Stimulated activated CD4-positive, alpha-beta T cell treated with anti-CD3 and anti-CD28 coated beads, Interleukin-2, amount 100 ng/mL, for 48 hours (primary cell): ENCODE results near the gene ADPRHL1.

Source experiments
- DNase-seq, 2 donors: peaks; one replicate each; pipeline ENCODE4 v3.0.0-alpha.2; 2020

Gene ADPRHL1

GRCh38 chr13:113430378-113431110 is 22.7 kb downstream of the ADPRHL1 start:
- DNase-seq = no peak

- no peak for DNase-seq
These were observed 23.7 kb downstream of the ADPRHL1 start for GRCh38 chr13:113429608-113429985.

GRCh38 chr13:113428871-113429607 is 24.2 kb downstream of the ADPRHL1 start:
- no peak for DNase-seq

- DNase-seq = no peak
These were observed 24.8 kb downstream of the ADPRHL1 start for GRCh38 chr13:113428469-113428865.

GRCh38 chr13:113427562-113428468 is 25.5 kb downstream of the ADPRHL1 start:
- no peak for DNase-seq

GRCh38 chr13:113426591-113426986 is 26.7 kb downstream of the ADPRHL1 start:
- no peak for DNase-seq

GRCh38 chr13:113425941-113426590 is 27.2 kb downstream of the ADPRHL1 start:
- no peak for DNase-seq

- DNase-seq = no peak
These were observed 29.6 kb downstream of the ADPRHL1 start for GRCh38 chr13:113423520-113424163.

- DNase-seq = no peak
These were observed 30.3 kb downstream of the ADPRHL1 start for GRCh38 chr13:113422807-113423519.

- no peak for DNase-seq
These were observed 31.5 kb downstream of the ADPRHL1 start for GRCh38 chr13:113421673-113422270.

- no peak for DNase-seq
These were observed 32.3 kb downstream of the ADPRHL1 start for GRCh38 chr13:113420833-113421600.

GRCh38 chr13:113420232-113420631 is 33.1 kb downstream of the ADPRHL1 start:
- DNase-seq = no peak

- DNase-seq = no peak
These were observed 33.6 kb downstream of the ADPRHL1 start for GRCh38 chr13:113419531-113420193.

- DNase-seq = no peak
These were observed 34.6 kb downstream of the ADPRHL1 start for GRCh38 chr13:113418722-113419049.

GRCh38 chr13:113417836-113418721 is 35.2 kb downstream of the ADPRHL1 start:
- DNase-seq = no peak

- no peak for DNase-seq
These were observed 36.1 kb downstream of the ADPRHL1 start for GRCh38 chr13:113417008-113417751.

- DNase-seq = no peak
These were observed 37.5 kb downstream of the ADPRHL1 start for GRCh38 chr13:113415825-113416224.

GRCh38 chr13:113415032-113415431 is 38.3 kb downstream of the ADPRHL1 start:
- no peak for DNase-seq
